NCI-H2081 treated with DMSO at 0.1 percent for 48 hours (cell line): ENCODE results near the gene TMEM60.
"Not testable (repeated sequence)": the region's sequence is repeated elsewhere in the genome, so short reads cannot be mapped to it uniquely, and the experiment has no call there.

ENCODE experiments used
- DNase-seq: peaks from one replicate; lab custom pipeline; 2025; lab: John Stamatoyannopoulos, UW

The TMEM60 gene

DNA sequence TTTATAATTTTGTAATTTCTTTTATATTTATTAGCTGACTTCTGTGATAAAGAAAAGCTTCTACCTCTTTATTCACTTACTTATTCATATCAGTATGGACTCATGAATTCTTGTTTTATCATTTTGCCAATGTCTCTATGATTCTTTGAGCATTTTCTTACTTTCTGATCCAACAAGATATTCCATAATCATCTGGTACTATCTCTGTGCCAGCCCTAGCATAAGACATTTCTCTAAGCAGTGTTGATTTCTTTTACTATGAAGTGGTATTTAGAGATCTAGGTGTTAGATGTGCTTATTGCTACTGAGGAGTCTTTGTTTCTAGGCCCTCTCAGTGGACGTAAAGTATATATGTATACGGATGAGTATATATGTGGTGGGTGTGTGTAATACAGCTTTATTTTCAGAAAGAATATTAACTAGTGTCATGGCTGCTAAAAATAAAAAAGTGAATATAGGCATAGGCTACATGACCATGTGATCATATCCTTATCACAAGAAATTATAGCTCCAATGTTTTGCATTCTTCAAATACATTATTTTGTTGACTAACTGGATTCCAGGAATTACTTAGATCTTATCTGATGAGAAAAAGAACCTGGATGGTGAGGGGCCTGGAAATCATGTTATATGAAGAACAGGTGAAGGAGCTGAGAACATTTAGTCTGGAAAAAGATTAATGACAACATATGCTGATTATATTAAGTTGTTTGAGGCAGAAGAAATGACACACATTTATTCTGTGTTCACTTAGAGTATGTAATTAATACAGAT lies 13.5 kb upstream of the TMEM60 start:
- no peak for DNase-seq

DNA sequence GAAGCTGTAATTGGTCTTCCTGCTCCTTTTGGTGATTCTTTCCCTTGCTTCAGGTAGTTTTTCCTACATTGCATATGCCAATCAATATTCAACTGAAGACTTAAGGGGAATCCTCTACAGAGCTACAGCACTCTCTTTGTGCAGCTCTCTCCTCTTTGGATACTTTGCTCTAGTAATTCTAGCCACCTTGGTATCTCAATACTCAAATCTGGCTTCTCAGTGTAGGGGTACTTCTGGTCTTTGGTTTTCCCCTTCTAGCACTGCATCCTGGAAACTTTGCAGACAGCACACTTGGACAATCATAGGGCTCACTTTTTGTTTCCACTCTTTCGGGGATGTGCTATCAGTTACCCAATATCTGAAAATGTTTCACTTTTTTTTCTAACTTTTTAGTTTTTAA lies 10.3 kb upstream of the TMEM60 start:
- DNase-seq: no peak

DNA sequence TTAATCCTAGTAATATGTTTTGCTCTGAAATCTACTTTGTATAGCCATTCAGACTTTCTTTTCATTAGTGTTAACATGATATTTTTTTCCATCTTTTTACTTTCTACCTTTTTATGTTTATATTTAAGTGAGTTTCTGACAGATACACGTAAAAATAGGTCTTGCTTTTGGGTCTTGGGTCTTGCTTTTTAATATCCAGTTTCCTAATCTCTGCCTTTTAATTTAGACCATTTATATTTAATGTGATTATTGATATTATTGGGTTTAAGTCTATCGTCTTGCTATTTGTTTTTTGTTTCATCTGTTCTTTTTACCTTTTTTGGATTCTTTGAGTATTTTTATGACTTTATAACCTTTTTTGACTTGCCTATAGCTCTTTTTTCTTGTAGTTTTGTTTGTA lies 8.2 kb upstream of the TMEM60 start:
- no peak for DNase-seq

DNA sequence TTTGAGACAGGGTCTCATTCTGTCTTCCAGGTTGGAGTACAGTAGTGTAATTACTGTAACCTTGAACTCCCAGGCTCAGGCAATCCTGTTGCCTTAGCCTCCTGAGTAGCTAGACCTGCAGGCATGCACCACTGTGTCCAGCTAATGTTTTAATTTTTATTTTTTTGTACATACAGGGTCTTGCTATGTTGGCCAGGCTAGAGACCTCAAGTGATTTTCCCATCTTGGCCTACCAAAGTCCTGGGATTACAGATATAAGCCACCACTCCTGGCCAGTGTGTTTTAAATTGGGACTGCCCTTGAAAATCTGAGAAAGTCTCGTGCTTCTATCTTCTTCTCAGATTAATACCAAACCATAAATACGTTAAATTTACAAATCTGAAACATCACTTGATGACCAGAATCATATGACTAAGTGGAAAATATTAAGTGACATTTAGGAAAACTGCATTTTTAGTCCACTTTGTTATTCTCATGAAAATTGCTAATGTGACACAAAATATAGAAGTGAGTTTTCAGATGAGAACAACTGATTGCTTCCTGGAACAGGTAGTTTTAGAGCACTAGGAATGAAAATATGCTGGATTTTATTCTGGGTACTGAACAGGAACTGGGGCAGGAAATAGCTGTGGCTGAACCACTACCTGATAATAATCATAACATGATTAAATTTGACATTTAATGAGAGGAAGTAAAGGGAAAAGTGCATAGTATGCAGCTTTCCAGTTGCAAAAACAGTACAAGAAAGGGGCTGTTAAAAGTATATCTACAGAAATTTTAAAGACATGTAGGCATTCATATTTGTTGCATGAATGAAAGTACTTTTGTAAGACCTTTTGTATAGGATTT lies 4.5 kb upstream of the TMEM60 start:
- no peak for DNase-seq

DNA sequence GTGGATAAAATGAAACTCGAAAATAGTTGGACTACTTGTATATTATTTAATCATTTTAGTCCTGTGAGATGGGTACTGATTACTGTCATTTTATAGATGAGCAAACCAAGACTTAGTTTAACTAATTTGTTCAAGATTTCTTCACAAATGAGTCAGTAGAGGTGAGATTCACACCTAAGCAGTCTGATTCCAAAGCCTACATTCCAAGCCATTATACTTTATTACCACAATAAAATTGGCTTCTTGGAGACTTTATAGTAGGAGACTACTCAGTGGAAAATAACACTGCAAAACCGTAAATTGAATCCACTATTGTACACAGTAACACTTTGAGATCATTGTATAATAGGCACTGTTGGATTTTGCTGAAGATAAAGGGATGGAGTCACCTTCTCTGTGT lies 2.5 kb upstream of the TMEM60 start:
- DNase-seq: no peak

DNA sequence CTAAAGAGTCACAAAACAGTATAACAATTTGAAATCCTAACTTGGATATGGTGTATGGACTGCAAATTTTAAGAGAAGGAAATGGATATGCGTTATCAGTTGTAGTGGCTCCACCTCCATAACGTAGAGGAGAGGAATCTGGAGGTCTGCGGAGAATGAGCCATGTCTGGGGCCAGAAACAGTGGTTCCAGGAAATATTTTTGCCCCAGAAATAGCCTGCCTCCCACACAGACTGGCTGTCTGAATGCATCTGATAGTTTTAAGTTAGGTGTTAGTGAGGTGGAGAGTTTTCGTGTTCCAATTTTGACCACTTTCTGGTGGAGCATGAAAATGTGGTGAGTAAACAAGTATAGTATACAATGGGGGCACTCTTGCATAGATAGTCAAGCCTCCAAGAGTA lies 1.9 kb upstream of the TMEM60 start:
- DNase-seq: no peak

DNA sequence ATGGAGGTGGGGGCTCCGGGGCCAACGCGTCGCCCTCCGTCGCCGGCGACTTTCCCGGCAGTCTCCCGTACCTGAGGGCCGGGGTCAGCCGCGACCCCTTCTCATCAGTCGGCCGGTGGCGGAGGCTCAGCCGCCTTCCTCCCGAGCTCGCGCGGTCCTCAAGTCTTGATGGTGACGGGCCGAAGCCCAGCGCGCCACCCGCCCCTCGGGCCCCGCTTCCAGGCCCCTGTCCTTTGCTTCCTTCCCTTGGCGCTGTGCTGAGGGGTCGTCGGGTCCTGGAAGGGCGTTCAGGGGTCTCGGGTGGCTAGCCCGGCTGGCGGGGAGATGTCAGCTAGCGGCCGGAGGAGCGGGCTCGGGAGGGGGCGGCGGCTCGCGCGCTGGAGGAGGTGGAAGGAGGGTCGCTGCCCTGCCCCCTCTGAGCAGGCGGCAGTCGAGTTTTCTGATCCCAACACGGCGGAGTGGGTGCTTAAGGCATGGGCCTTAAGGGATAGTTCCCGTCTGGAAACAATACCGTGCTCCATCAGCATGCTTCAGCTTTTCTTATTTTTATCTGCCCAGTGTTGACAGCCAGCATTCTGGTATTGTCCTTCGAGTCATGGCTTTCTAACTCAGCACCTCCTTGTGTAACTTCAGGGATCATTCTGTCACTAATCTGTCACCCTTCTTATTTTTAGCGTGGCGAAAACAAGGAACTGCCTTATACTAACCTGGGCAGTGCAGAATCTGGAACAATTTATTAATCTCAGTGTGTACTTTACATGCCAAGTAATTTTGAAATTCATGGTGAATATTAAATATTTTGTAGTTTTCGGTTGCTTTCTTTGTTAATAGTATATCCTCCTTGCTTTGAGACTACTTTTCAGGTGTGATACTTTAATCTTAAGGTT lies 1.1 kb upstream of the TMEM60 start:
- no peak for DNase-seq

DNA sequence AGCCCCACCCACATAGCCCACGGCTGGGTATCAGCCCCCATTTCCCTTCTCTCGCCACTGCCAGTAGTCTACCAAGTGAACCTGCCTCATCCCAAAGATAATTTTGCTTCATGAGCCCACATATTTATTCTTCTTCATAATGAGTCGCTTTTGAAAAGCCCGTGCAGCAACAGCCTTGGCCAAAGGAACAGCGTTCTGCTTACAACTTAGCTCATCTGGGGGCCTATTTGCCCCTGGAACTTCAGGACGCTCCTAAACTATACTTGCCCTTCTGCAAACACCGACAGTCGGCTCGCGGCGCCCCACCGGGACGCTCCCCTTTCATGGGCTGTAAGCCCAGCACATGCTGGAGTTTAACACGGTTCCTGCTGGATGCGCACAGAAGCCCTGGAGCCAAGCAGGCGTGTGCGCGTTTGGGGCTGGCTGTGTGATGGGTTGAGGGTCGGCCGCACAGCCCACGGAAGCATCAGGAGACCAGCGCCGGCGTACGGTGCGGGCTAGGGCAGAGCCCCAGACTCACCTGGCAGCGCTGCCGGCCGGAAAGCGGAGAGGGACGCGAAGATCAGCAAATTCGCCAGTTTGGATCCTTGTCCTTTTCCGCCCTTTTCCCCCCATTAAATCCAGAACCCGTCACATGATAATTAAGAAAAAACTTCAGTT lies 370 bp downstream of the TMEM60 start:
- DNase-seq: no peak

DNA sequence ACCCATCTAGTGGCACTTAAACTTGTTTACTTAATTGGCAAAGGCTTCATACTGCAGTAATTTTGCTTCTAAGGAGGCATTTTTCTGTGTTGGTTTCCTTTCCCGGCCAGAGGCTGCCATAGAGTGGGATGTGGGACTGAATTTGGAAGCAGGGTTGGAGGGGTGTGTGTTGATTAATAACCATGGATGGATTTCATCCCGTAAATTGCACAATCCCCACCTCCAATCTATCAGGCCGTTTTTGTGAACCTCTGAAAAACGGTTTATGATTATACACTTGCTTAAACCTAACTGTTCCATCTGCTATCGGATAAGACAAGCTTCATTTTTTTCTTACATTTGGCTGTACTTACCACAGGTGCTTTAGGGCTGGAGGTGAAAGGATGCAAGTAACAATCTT lies 1.3 kb downstream of the TMEM60 start:
- no peak for DNase-seq

DNA sequence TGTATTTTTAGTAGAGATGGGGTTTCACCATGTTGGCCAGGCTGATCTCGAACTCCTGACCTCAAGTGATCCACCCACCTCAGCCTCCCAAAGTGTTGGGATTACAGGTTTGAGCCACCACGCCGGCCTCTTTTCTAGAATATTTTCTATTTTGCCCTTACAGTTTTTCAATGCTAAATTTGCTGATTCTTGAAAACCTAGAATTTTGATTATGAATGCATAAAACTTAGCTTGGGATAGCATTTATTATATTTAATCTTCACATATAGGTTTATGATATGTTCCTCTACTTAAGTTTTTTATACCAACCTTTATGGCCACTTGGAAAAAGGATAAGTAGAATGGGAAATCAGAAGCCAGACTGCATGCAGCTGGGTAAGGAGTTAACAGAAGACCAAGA lies 2.1 kb downstream of the TMEM60 start:
- DNase-seq: no peak

DNA sequence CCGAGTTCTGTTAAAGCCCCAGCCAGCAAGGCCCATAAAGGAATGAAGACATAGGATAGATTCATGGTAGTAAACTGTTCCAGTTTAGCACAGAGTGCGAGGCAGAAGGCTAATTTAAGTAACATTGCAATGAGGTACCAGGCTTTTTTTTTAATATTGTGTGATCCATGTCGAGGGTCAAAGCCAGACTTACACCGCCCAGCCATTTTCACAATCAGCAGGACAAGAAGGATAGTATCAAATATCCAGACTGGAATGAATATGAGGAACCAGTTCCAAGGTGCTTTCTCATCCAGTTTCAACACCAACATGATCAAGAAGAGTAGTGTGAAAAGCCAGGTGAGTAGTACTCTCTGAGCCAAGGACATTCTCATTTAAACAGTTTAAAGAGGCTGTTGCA lies 4.2 kb downstream of the TMEM60 start:
- no peak for DNase-seq

DNA sequence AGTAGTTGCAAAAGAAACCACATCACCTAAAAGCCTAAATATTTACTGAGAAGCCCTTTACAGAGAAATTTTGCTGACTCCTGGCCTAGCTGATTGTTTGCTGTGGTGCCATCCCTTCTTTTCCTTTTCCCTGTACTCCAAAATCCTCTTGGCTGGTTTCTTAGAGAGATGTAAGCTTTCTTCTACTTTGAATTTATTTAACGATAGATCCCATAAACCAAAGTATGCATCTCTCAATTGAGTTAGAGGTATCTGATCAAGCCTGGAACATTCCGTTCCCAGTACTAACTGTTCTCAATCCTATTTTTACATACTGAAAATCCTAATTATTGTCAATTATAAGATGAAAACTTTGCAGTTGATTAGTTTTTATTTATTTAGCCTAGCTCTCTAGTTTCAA lies 6.3 kb downstream of the TMEM60 start:
- no peak for DNase-seq

DNA sequence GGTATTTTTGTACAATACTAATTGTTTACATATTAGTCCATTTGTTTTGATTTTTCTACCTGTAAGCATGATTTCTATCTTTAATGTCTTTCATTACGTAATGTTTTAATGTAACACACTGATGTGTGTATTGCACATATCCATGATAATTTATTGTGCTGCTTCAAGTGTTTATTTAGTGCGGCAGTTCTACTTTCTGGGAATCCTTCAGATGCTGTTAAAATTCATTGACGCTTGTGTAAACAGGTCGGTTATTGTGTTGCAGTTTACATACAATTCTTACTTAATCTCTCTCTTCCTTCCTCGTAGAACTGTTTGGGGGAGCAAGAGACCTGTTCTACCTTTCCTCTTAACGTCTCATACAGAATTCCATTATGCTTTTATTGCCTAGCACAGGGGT lies 6.9 kb downstream of the TMEM60 start:
- DNase-seq: no peak

DNA sequence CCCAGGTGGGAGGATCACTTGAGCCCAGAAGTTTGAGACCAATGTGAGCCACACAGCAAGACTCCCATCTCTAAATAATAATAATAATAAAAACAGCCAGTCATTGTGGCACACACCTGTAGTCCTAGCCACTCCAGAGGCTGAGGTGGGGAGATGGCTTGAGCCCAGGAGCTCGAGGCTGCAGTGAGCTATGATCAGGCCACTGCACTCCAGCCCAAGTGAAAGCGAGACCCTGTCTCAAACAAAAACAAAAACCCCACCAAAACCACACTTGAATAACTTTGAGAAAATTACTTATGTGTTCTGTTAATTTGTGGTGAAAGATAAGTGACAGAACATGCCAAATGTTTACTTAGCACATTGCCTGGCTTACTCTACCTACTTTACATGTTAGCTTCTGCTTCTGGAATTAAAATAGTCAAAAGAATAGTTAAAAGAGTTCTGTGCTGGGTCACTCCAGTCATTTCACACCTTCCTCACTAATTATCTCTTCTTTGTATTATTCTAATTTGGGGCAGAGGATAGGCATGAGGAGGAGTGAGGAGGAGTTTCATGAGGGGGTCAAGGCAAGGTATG lies 9.8 kb downstream of the TMEM60 start:
- no peak for DNase-seq

DNA sequence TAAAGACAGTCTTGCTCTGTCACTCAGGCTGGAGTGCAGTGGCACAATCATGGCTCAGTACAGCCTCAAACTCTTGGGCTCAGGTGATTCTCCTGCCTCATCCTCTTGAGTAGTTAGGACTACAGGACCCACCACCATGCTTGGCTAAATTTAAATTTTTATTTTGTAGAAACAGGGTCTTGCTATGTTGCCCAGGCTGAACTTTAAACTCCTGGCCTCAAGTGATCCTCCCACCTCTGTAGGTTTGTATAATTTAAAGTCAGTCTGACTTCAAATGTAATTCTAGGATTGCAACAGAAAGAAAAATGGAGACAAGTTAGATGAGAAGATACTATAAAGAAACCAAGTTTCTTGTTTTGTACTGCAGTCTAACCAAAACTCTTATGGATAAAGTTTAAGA lies 11.5 kb downstream of the TMEM60 start:
- no peak for DNase-seq

DNA sequence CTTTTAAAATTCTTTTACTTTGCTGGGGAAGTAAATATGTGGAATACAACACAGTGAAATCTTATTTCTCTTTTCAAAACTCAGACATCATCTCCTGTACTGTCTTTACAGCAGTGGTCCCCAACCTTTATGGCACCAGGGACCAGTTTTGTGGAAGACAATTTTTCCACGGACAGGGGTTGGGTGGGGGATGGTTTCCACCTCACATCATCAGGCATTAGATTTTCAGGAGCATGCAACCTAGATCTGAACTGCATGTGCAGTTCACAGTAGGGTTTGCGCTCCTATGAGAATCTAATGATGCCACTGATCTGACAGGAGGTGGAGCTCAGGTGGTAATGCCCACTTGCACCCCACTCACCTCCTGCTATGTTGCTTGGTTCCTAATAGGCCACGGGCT lies 12.2 kb downstream of the TMEM60 start:
- no peak for DNase-seq

DNA sequence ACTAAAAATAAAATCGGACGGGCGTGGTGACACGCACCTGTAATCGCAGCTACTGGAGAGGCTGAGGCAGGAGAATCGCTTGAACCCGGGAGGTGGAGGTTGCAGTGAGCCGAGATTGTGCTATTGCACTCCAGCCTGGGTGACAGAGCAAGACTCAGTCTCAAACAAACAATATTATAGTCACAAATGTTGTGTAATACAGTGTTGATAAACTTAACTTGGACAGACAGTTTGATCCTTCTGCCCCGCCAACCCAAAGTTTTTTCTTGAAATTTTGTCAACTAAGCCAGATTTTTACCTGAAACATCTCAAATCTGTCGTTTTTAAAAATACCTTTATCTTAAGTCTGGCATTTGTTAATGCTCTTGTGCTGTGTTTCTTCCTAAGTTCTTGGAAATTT lies 13.8 kb downstream of the TMEM60 start:
- DNase-seq: not testable (repeated sequence)

DNA sequence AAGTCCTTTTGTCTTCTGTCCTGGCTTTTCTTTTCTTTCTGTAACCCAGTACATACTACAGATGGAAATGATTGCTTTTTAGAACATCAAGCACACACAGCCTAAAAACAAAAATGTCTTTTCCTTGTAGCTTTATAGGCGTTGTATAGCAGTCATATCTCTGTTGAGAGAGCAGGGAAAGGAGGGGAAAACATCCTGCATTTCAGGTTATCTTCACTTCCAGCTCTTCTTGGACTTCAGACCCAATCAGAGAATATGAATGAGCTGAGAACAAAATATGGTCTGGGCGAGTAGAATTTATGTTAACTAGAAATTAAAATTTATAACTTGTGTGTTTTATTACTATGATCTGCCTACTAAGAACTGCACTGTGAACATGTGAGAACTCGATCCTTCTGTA lies 14.7 kb downstream of the TMEM60 start:
- no peak for DNase-seq

DNA sequence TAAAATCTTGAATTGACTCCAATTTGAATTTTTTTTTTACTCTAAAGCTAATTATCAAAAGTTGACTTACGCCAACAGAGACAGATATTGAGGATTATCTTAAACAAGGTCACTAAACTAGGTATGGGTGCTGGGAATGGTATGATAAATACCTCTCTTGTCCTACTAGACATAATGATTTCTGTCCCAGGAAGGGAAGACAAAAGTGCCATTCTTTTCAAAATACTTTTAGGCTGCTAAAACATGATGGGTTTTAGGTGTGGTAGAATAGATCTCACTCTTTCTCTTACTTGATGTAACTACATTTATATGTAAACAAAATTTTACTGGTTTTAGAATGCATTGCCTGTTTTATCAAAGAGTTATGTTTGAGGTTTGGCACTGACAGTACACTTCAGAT lies 15.1 kb downstream of the TMEM60 start:
- DNase-seq: no peak

DNA sequence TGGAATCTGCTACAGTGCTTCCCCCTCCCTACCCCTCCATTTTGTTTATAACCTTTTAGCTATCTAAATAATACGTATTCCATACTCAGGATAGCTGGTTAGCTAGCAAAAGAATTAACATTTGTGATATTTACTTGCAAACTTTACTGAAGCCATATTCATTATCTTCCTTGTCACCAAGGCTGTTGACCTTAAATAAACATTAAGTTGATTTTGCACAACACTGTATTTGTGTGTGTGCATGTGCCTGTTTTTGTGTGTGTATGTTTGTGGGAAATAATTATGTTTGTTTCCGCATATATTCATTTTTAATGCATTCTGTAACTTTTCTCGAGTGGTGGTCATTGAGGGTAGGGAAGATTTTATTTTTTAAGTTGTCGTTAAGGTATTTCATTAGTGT lies 15.9 kb downstream of the TMEM60 start:
- no peak for DNase-seq

DNA sequence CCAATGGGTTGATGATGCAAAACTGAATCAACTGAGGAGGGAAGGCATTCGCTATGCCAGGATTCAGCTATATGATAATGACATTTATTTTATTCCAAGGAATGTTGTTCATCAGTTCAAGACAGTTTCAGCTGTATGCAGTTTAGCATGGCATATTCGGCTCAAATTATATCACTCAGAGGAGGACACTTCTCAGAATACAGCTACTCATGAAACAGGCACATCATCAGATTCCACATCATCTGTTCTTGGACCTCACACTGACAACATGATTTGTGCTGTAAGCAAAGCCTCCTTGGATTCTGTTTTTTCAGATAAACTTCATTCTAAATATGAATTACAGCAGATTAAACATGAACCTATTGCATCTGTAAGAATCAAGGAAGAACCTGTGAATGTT lies 19.7 kb downstream of the TMEM60 start:
- DNase-seq: no peak

DNA sequence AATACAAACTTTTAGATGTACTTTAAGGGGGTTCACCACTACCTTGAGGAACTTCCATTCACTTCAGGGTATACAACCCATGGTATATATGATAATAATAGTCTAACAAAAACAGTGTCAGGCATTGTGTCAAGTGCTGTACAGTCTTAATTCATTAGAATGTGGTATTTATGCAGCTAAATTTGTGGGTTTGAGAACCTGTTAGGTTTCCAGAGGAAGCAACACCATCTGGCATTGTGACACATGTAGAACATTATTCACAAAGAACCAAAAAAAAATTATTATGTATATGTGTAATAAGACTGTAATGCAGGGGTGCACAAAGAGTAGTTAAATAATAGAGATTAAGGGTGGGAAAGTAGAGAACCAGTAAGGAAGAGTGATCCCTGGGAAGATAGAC lies 26.3 kb downstream of the TMEM60 start:
- DNase-seq: no peak
